GM12878 (cell line): Measurements from ENCODE around the gene VANGL2. TPM values are rescaled to one million over a fixed set of nuclear protein-coding genes. Genes with fewer than 3 reads are reported as not detected.

Experiments used
- ATAC-seq: fragments of 200-7000 bp; cut with Tn5 transposase; 3 replicates; pipeline ENCODE4 v1.9.1; 2020; ENCODE audit warnings: mild to moderate bottlenecking, moderate library complexity
- BruUV-seq: library from RNA; stranded (reverse); fragments of 400-500 nt; replicated peaks from 2 replicates; lab custom pipeline; 2021; lab: Mats Ljungman, UMichigan
- CTCF ChIA-PET: fragments of 300-600 bp; sonication (Branson Sonifier 250); formaldehyde crosslinking; extraction: SDS; loops from one replicate; lab custom pipeline; 2021; ENCODE audit warnings: inconsistent platforms; lab: Yijun Ruan, JAX
- POLR2A ChIA-PET: fragments of 350-600 bp; formaldehyde crosslinking; extraction: SDS; loops from one replicate; lab custom pipeline; 2021; ENCODE audit warnings: inconsistent platforms; lab: Charles Lee
- RAD21 ChIA-PET: fragments of 300-600 bp; sonication (Branson Sonifier 250); formaldehyde crosslinking; loops from one replicate; lab custom pipeline; 2023; ENCODE audit warnings: antibody characterized with exemption; ENCODE audit not compliant: unreplicated experiment; lab: Charles Lee
- SMC1A ChIA-PET: fragments of 300-600 bp; sonication (Branson Sonifier 250); formaldehyde crosslinking; loops from one replicate; lab custom pipeline; 2023; ENCODE audit not compliant: unreplicated experiment, uncharacterized antibody; lab: Charles Lee
- DNase-seq: peaks from one replicate; pipeline ENCODE4 v3.0.0-alpha.2; 2011; ENCODE audit warnings: low read depth, low spot score
- FAIRE-seq: peaks from 3 replicates; lab custom pipeline; 2011; peaks lifted over from hg19 to GRCh38; lab: Jason Lieb, UNC
- H2AFZ ChIP-seq: 2 replicates; pipeline ENCODE4 v1.6.0; 2011; ENCODE audit warnings: low read depth, low read length, control low read depth; ENCODE audit not compliant: control insufficient read depth
- H3K27ac ChIP-seq: 2 replicates; pipeline ENCODE4 v1.5.1; 2011; ENCODE audit warnings: control low read depth; ENCODE audit not compliant: control insufficient read depth, insufficient read depth
- H3K27me3 ChIP-seq, 2 experiments: replicated peaks in 1 of 2; 2 replicates each; pipeline versions ENCODE4 v1.6.0 to v1.6.1; 2011; ENCODE audit warnings: low read length in 1 of 2; ENCODE audit not compliant: control insufficient read depth in 2 of 2, insufficient read depth in 2 of 2
- H3K36me3 ChIP-seq, 2 experiments: 2 replicates each; pipeline ENCODE4 v1.5.1; 2011; ENCODE audit warnings: low read length in 1 of 2; ENCODE audit not compliant: control insufficient read depth in 2 of 2, insufficient read depth in 2 of 2
- H3K4me1 ChIP-seq: 2 replicates; pipeline ENCODE4 v1.6.1; 2011; ENCODE audit warnings: mild to moderate bottlenecking, low read length, moderate library complexity, mixed read lengths; ENCODE audit not compliant: control insufficient read depth, insufficient read depth
- H3K4me2 ChIP-seq: 2 replicates; pipeline ENCODE4 v1.6.0; 2011; ENCODE audit warnings: control low read depth; ENCODE audit not compliant: control insufficient read depth, insufficient read depth
- H3K4me3 ChIP-seq: fragments of 200-600 bp; sonication (generic); 2 replicates; pipeline ENCODE4 v1.5.1; 2016
- H3K79me2 ChIP-seq: 2 replicates; pipeline ENCODE4 v1.6.0; 2011; ENCODE audit warnings: low read length; ENCODE audit not compliant: control insufficient read depth, insufficient read depth
- H3K9ac ChIP-seq: 2 replicates; pipeline ENCODE4 v1.8.0; 2011; ENCODE audit warnings: low read length, control low read depth, mixed read lengths; ENCODE audit not compliant: control insufficient read depth, insufficient read depth
- H3K9me3 ChIP-seq: replicated peaks from 3 replicates; pipeline ENCODE4 v1.5.1; 2011; ENCODE audit warnings: mild to moderate bottlenecking, low read length; ENCODE audit not compliant: control insufficient read depth, insufficient read depth
- H4K20me1 ChIP-seq: 2 replicates; pipeline ENCODE4 v1.6.0; 2011; ENCODE audit not compliant: control insufficient read depth, insufficient read depth
- ASH2L ChIP-seq: fragments of 300-600, 200-600 bp; sonication (generic); IDR thresholded peaks from 2 replicates; pipeline ENCODE4 v1.6.1; 2017; ENCODE audit warnings: low read depth, mild to moderate bottlenecking, borderline replicate concordance
- CHD1 ChIP-seq: IDR thresholded peaks from 2 replicates; pipeline ENCODE4 v1.6.1; 2012; ENCODE audit warnings: low read depth, low read length, improper control_type of control experiment
- EED ChIP-seq: sonication (generic); IDR thresholded peaks from 2 replicates; pipeline ENCODE4 v1.6.1; 2016; ENCODE audit warnings: antibody characterized with exemption, low read depth
- EGR1 ChIP-seq, 2 experiments: IDR thresholded peaks; 1 replicate in 1 of 2; 2 replicates in 1 of 2; pipeline ENCODE4 v1.6.1; 2011 to 2012; ENCODE audit warnings: low read depth in 2 of 2, low read length in 2 of 2, borderline replicate concordance in 1 of 2, mild to moderate bottlenecking in 1 of 2, moderate library complexity in 1 of 2
- ELK1 ChIP-seq: IDR thresholded peaks from 2 replicates; pipeline ENCODE4 v1.6.1; 2012; ENCODE audit warnings: low read depth, low read length, improper control_type of control experiment
- ETV6 ChIP-seq, 2 experiments: fragments of 450-650 bp in 1 of 2; IDR thresholded peaks in 1 of 2; conservative IDR thresholded peaks in 1 of 2; 2 replicates each; pipeline ENCODE4 v1.6.1; 2014; ENCODE audit warnings: antibody characterized with exemption in 1 of 2, borderline replicate concordance in 1 of 2, low read depth in 1 of 2, mild to moderate bottlenecking in 1 of 2, moderate library complexity in 1 of 2
- KDM1A ChIP-seq: fragments of 200-600 bp; sonication (generic); IDR thresholded peaks from 2 replicates; pipeline ENCODE4 v1.6.1; 2016; ENCODE audit warnings: borderline replicate concordance
- LARP7 ChIP-seq: fragments of 450-650 bp; IDR thresholded peaks from 2 replicates; pipeline ENCODE4 v1.6.1; 2017; ENCODE audit warnings: mild to moderate bottlenecking
- MEF2A ChIP-seq: IDR thresholded peaks from 2 replicates; pipeline ENCODE4 v1.6.1; 2011; ENCODE audit warnings: low read depth, mild to moderate bottlenecking, low read length, moderate library complexity; ENCODE audit not compliant: insufficient read depth
- MYC ChIP-seq: IDR thresholded peaks from 2 replicates; pipeline ENCODE4 v1.6.1; 2011; ENCODE audit warnings: mild to moderate bottlenecking, low read length, moderate library complexity, inconsistent platforms; ENCODE audit not compliant: insufficient read depth, insufficient replicate concordance, insufficient read length, severe bottlenecking
- NFIC ChIP-seq: IDR thresholded peaks from 2 replicates; pipeline ENCODE4 v1.6.1; 2012; ENCODE audit warnings: low read depth, mild to moderate bottlenecking, inconsistent platforms, low read length, moderate library complexity
- NFXL1 ChIP-seq: fragments of 450-650 bp; IDR thresholded peaks from 2 replicates; pipeline ENCODE4 v1.6.1; 2017; ENCODE audit warnings: antibody characterized with exemption, mild to moderate bottlenecking, borderline replicate concordance
- PAX5 ChIP-seq: IDR thresholded peaks from 2 replicates; pipeline ENCODE4 v1.6.1; 2011; ENCODE audit warnings: low read depth, low read length, borderline replicate concordance
- RAD21 ChIP-seq: IDR thresholded peaks from 2 replicates; pipeline ENCODE4 v1.6.1; 2011; ENCODE audit warnings: mild to moderate bottlenecking, low read depth, low read length, moderate library complexity; ENCODE audit not compliant: insufficient read depth
- SIX5 ChIP-seq: IDR thresholded peaks from 2 replicates; pipeline ENCODE4 v1.6.1; 2011; ENCODE audit warnings: mild to moderate bottlenecking, low read depth, low read length, moderate library complexity; ENCODE audit not compliant: severe bottlenecking
- SKIL ChIP-seq: fragments of 450-650 bp; IDR thresholded peaks from 2 replicates; pipeline ENCODE4 v1.6.1; 2017; ENCODE audit warnings: mild to moderate bottlenecking, low read depth, inconsistent platforms; ENCODE audit not compliant: poor library complexity, severe bottlenecking
- SREBF2 ChIP-seq: IDR thresholded peaks from 2 replicates; pipeline ENCODE4 v1.6.1; 2012; ENCODE audit warnings: mild to moderate bottlenecking, low read length
- TCF12 ChIP-seq: IDR thresholded peaks from 2 replicates; pipeline ENCODE4 v1.6.1; 2011; ENCODE audit warnings: low read depth, mild to moderate bottlenecking, low read length
- ZNF24 ChIP-seq: fragments of 450-650 bp; IDR thresholded peaks from 2 replicates; pipeline ENCODE4 v1.6.1; 2017; ENCODE audit warnings: antibody characterized with exemption, mild to moderate bottlenecking
- ZNF384 ChIP-seq: IDR thresholded peaks from 2 replicates; pipeline ENCODE4 v1.6.1; 2012; ENCODE audit warnings: low read depth, mild to moderate bottlenecking, low read length, improper control_type of control experiment, borderline replicate concordance
- ZNF622 ChIP-seq: fragments of 450-650 bp; IDR thresholded peaks from 2 replicates; pipeline ENCODE4 v1.6.1; 2017; ENCODE audit warnings: mild to moderate bottlenecking, inconsistent platforms
- WGBS: methylation state at CpG from one replicate; pipeline ENCODE4 v1.1.6; 2016; ENCODE audit warnings: low lambda C conversion rate; ENCODE audit not compliant: insufficient replicate concordance, insufficient coverage; ENCODE audit errors: missing lambda C conversion rate; 5-methylcytosine and 5-hydroxymethylcytosine counted together
- in situ Hi-C: fragments of 300-500 bp; cut with MboI; formaldehyde crosslinking; loops from 9 replicates; pipeline ENCODE4 v1.14.3; 2018; ENCODE audit warnings: mixed read lengths
- intact Hi-C: fragments of 100-400 bp; cut with micrococcal nuclease; formaldehyde crosslinking; loops from one replicate; pipeline ENCODE4 v1.14.2; 2022; ENCODE audit not compliant: unreplicated experiment
- polyA plus RNA-seq, 11 experiments: library from polyadenylated mRNA; depleted of rRNA in 4 of 11; unstranded in 6 of 11; stranded (reverse) in 5 of 11; fragments of >200 nt; fragmentation: Nextera tagmentation in 4 of 11; fragmentation: Illumina TruSeq in 1 of 11; extraction: Ambion mirVana in 4 of 11; extraction: Trizol in 1 of 11; gene quantifications; 1 replicate in 1 of 11; 2 replicates in 10 of 11; pipeline versions ENCODE4 v1.2.1 to v1.2.3, GENCODE V29; 2011 to 2016; ENCODE audit warnings: inconsistent platforms in 2 of 11, missing spikeins in 2 of 11, low read depth in 1 of 11
- total RNA-seq, 4 experiments: library from RNA; depleted of rRNA in 3 of 4; stranded (reverse); fragments of >200 nt in 3 of 4; fragmentation: Illumina TruSeq in 1 of 4; extraction: Trizol in 1 of 4; gene quantifications; 2 replicates each; pipeline versions ENCODE4 v1.2.1 to v1.2.3, GENCODE V29; 2013 to 2021
- TF ChIP-seq, protein P1 (sequence below): fragments of 450-650 bp; IDR thresholded peaks from 2 replicates; pipeline ENCODE4 v1.6.1; 2016; ENCODE audit warnings: mild to moderate bottlenecking

VANGL2 gene
- total and polyA plus RNA-seq, 10 of the 15 experiments (the other 5 are each of a cell fraction or from before 2014, with no cell fraction given) = 0.10 to 5.0 (median 0.27) TPM

DNA sequence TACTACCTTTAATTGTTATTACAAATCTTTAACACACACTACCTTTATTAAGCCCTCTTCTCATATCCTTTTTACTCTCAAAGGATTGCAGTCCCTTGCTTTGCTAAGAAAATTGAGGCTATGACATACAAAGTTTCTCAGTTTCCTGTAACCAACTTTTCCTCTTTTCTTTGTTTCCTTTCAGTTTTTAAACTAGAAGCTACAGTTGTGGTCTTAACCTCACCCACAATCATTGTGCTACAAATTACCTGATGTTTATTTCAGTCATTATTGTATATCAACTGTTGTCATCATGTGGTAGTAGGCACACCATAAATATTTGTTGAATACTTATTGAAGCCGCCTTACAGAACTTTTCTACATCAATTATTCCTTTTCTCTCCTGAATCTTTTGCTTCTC is 70.9 kb downstream of the VANGL2 start:
- ATAC-seq (peak; percentile 47), FAIRE-seq (no peak), DNase-seq (no peak)
- Histone ChIP-seq H3K4me1 (peaks cover 37% of the 10 kb centered on the region), H3K27ac (no peak overlapping the region), H3K36me3 (no peaks in the 10 kb centered on the region), H3K9ac (no peak overlapping the region), H2AFZ (no peak overlapping the region), H4K20me1 (no peaks in the 10 kb centered on the region), H3K4me3 (no peak overlapping the region), H3K9me3 (peaks cover 8% of the 10 kb centered on the region), H3K4me2 (0 out of 2 replicates have a peak overlapping the region, but pooled peaks have one; percentile 14), H3K79me2 (no peaks in the 10 kb centered on the region), H3K27me3 (no peaks in the 10 kb centered on the region)
- in situ Hi-C loops (no loop called here), intact Hi-C loops (loop anchor here (5.0 kb wide), 1 partner anchor 39 kb away; no protein-coding TSS in a partner anchor)
- ChIA-PET SMC1A (interaction anchor here (1.1 to 2.5 kb wide), 9 partner anchors 12 to 139 kb away, joined by 3 to 9 read pairs (median 4); no protein-coding TSS in a partner anchor), POLR2A (no interaction called here), CTCF (interaction anchor here (1.0 to 1.4 kb wide), 3 partner anchors 26 to 72 kb away, joined by 3 to 4 read pairs (median 3); no protein-coding TSS in a partner anchor), RAD21 (interaction anchor here (1.9 kb wide), 1 partner anchor 41 kb away, joined by 4 read pairs; no protein-coding TSS in a partner anchor)
- 60% methylated on average over 1 of the region's 1 CpG for WGBS
- no TSS peak for BruUV-seq
- TF ChIP-seq KDM1A (no peak), ZNF24 (no peak), SIX5 (no peak), SREBF2 (no peak), RAD21 (no peak), MYC (no peak), PAX5 (no peak), NFXL1 (no peak), SKIL (no peak), LARP7 (no peak), EGR1 (IDR thresholded peaks at IDR 0.05; ENCODE audit: borderline replicate concordance in 1 of 2, low read depth in 2 of 2, low read length in 2 of 2) (no peak), ZNF384 (no peak), ASH2L (no peak), MEF2A (no peak), ELK1 (no peak), ZNF622 (no peak), NFIC (peak; percentile 71), CHD1 (no peak), ETV6 (conservative IDR thresholded peaks at IDR 0.05 in 1 of 2, IDR thresholded peaks at IDR 0.05 in 1 of 2; ENCODE audit: borderline replicate concordance in 1 of 2, low read depth in 1 of 2) (peak in 1 of 2 experiments; percentile 90; a peak in 1 of 4 replicates), TCF12 (no peak), EED (no peak)
- TF ChIP-seq, protein P1, sequence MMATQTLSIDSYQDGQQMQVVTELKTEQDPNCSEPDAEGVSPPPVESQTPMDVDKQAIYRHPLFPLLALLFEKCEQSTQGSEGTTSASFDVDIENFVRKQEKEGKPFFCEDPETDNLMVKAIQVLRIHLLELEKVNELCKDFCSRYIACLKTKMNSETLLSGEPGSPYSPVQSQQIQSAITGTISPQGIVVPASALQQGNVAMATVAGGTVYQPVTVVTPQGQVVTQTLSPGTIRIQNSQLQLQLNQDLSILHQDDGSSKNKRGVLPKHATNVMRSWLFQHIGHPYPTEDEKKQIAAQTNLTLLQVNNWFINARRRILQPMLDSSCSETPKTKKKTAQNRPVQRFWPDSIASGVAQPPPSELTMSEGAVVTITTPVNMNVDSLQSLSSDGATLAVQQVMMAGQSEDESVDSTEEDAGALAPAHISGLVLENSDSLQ = no peak
